HG03097 (cell line): ENCODE data around the gene AKR1E2.
A peak's percentile ranks its signal among the peaks of the same experiment; 100 is the strongest.

ENCODE experiments used
- ATAC-seq: cut with Tn5 transposase; IDR thresholded peaks from one replicate; pipeline ENCODE4 v1.9.1; 2021; ENCODE audit not compliant: unreplicated experiment, low FRiP score

AKR1E2 gene

GRCh38 chr10:4843525-4844180 lies 17.6 kb downstream of the AKR1E2 start:
- ATAC-seq: no peak

GRCh38 chr10:4844864-4845263 lies 18.9 kb downstream of the AKR1E2 start:
- ATAC-seq: no peak

- ATAC-seq: no peak
Measured at GRCh38 chr10:4845766-4846165, 19.8 kb downstream of the AKR1E2 start.

- ATAC-seq: no peak
Measured at GRCh38 chr10:4846775-4847174, 20.8 kb downstream of the AKR1E2 start.

- ATAC-seq: no peak
Measured at GRCh38 chr10:4847561-4848355, 21.8 kb downstream of the AKR1E2 start.

GRCh38 chr10:4848356-4849041 lies 22.5 kb downstream of the AKR1E2 start:
- no peak for ATAC-seq

- no peak for ATAC-seq
Measured at GRCh38 chr10:4849042-4849402, 23.0 kb downstream of the AKR1E2 start.

GRCh38 chr10:4849555-4850242 lies 23.7 kb downstream of the AKR1E2 start:
- peak; percentile 73 for ATAC-seq

GRCh38 chr10:4850397-4850796 lies 24.4 kb downstream of the AKR1E2 start:
- no peak for ATAC-seq

GRCh38 chr10:4851176-4851575 lies 25.2 kb downstream of the AKR1E2 start:
- no peak for ATAC-seq

- ATAC-seq: no peak
Measured at GRCh38 chr10:4851846-4852245, 25.8 kb downstream of the AKR1E2 start.

GRCh38 chr10:4865945-4866661 lies 40.1 kb downstream of the AKR1E2 start:
- no peak for ATAC-seq

GRCh38 chr10:4867109-4867519 lies 41.1 kb downstream of the AKR1E2 start:
- no peak for ATAC-seq

- ATAC-seq: no peak
Measured at GRCh38 chr10:4867520-4868356, 41.7 kb downstream of the AKR1E2 start.

- ATAC-seq: no peak
Measured at GRCh38 chr10:4868357-4868657, 42.3 kb downstream of the AKR1E2 start.

GRCh38 chr10:4882704-4883078 lies 56.7 kb downstream of the AKR1E2 start:
- ATAC-seq: no peak

GRCh38 chr10:4883079-4883739 lies 57.2 kb downstream of the AKR1E2 start:
- no peak for ATAC-seq

GRCh38 chr10:4885162-4885561 lies 59.2 kb downstream of the AKR1E2 start:
- ATAC-seq: no peak

- no peak for ATAC-seq
Measured at GRCh38 chr10:4887501-4887900, 61.5 kb downstream of the AKR1E2 start.
